Stimulated activated CD4-positive, alpha-beta T cell treated with anti-CD3 and anti-CD28 coated beads, Interleukin-1b, Interleukin-23, amount 100 ng/mL, for 48 hours (primary cell): ENCODE data around the gene TSC22D4.
"Not testable (repeated sequence)": the region's sequence is repeated elsewhere in the genome, so short reads cannot be mapped to it uniquely, and the experiment has no call there.

Experiments used
- DNase-seq: peaks from one replicate; pipeline ENCODE4 v3.0.0-alpha.2; 2020

TSC22D4 gene

GRCh38 chr7:100472121-100472851 lies 6.7 kb downstream of the TSC22D4 start:
- DNase-seq: no peak

GRCh38 chr7:100471021-100471420 lies 8.0 kb downstream of the TSC22D4 start:
- DNase-seq: no peak

GRCh38 chr7:100469227-100470044 lies 9.6 kb downstream of the TSC22D4 start:
- peak; percentile 73 for DNase-seq

- DNase-seq: no peak
Observed at GRCh38 chr7:100467638-100468373, 11.2 kb downstream of the TSC22D4 start.

GRCh38 chr7:100466653-100467605 lies 12.1 kb downstream of the TSC22D4 start:
- DNase-seq: no peak

GRCh38 chr7:100465702-100466311 lies 13.2 kb downstream of the TSC22D4 start:
- DNase-seq: no peak

- DNase-seq: no peak
Observed at GRCh38 chr7:100465299-100465698, 13.7 kb downstream of the TSC22D4 start.

- no peak for DNase-seq
Observed at GRCh38 chr7:100464791-100465190, 14.2 kb downstream of the TSC22D4 start.

GRCh38 chr7:100464210-100464660 lies 14.8 kb downstream of the TSC22D4 start, which contains the start of gene SPACDR:
Gene SPACDR (minus strand): TSS chr7:100464260. CDS start chr7:100464025, 235 bp downstream.
- DNase-seq: no peak

- no peak for DNase-seq
Observed at GRCh38 chr7:100457033-100457432, 22.0 kb downstream of the TSC22D4 start.

GRCh38 chr7:100456562-100456961 lies 22.5 kb downstream of the TSC22D4 start:
- DNase-seq: no peak

- no peak for DNase-seq
Observed at GRCh38 chr7:100455206-100455605, 23.8 kb downstream of the TSC22D4 start.

- not testable (repeated sequence) for DNase-seq
Observed at GRCh38 chr7:100453854-100454253, 25.2 kb downstream of the TSC22D4 start.

- no peak for DNase-seq
Observed at GRCh38 chr7:100452513-100452912, 26.5 kb downstream of the TSC22D4 start.

- DNase-seq: no peak
Observed at GRCh38 chr7:100449190-100449795, 29.7 kb downstream of the TSC22D4 start.

- not testable (repeated sequence) for DNase-seq
Observed at GRCh38 chr7:100447363-100447762, 31.7 kb downstream of the TSC22D4 start.

- no peak for DNase-seq
Observed at GRCh38 chr7:100446040-100446439, 33.0 kb downstream of the TSC22D4 start.

GRCh38 chr7:100444311-100445278 lies 34.4 kb downstream of the TSC22D4 start:
- DNase-seq: no peak

GRCh38 chr7:100443096-100443840 lies 35.7 kb downstream of the TSC22D4 start:
- DNase-seq: no peak
